HepG2 (cell line): ENCODE results near the gene NGRN. TPM values are rescaled to one million over a fixed set of nuclear protein-coding genes. Genes with fewer than 3 reads are reported as not detected.

Experiments used
- AGO2 ChIP-seq: fragments of 200-400 bp; formaldehyde crosslinking; optimal IDR thresholded peaks from 2 replicates; pipeline ENCODE3; 2017; ENCODE audit warnings: mild to moderate bottlenecking, low read depth, low read length, moderate library complexity
- ARHGAP35 ChIP-seq: sonication (generic); formaldehyde crosslinking; IDR thresholded peaks from 2 replicates; pipeline ENCODE4 v1.9.0; 2022; ENCODE audit warnings: mild to moderate bottlenecking, inconsistent platforms, moderate library complexity, missing genetic modification reagents, borderline replicate concordance
- DRAP1 ChIP-seq: IDR thresholded peaks from 2 replicates; pipeline ENCODE4 v1.6.1; 2016; ENCODE audit warnings: missing genetic modification reagents, missing compliant biosample characterization
- FIP1L1 ChIP-seq: fragments of 200-400 bp; formaldehyde crosslinking; IDR thresholded peaks from 2 replicates; pipeline ENCODE4 v1.6.1; 2018; ENCODE audit warnings: low read depth, mild to moderate bottlenecking, low read length, moderate library complexity, borderline replicate concordance; ENCODE audit not compliant: insufficient read depth
- FOSL1 ChIP-seq: sonication (generic); formaldehyde crosslinking; IDR thresholded peaks from 2 replicates; pipeline ENCODE4 v1.9.0; 2021; ENCODE audit warnings: missing genetic modification reagents, borderline replicate concordance
- FOXA3 ChIP-seq: IDR thresholded peaks from 2 replicates; pipeline ENCODE4 v1.6.1; 2016; ENCODE audit warnings: missing genetic modification reagents, missing compliant biosample characterization
- FOXC1 ChIP-seq: sonication (generic); formaldehyde crosslinking; IDR thresholded peaks from 2 replicates; pipeline ENCODE4 v1.8.0; 2022; ENCODE audit warnings: mild to moderate bottlenecking, missing genetic modification reagents, borderline replicate concordance
- HDAC2 ChIP-seq: sonication (generic); formaldehyde crosslinking; IDR thresholded peaks from 2 replicates; pipeline ENCODE4 v1.4.0; 2020; ENCODE audit warnings: missing genetic modification reagents
- NFYC ChIP-seq: IDR thresholded peaks from 2 replicates; pipeline ENCODE4 v1.6.1; 2016; ENCODE audit warnings: missing genetic modification reagents, missing compliant biosample characterization
- PAWR ChIP-seq: sonication (generic); formaldehyde crosslinking; IDR thresholded peaks from 2 replicates; pipeline ENCODE4 v1.4.0; 2020; ENCODE audit warnings: missing genetic modification reagents, mild to moderate bottlenecking, borderline replicate concordance
- ZFP1 ChIP-seq: IDR thresholded peaks from 2 replicates; pipeline ENCODE4 v1.6.1; 2016
- ZHX2 ChIP-seq, 2 experiments: sonication (generic) in 1 of 2; formaldehyde crosslinking in 1 of 2; IDR thresholded peaks; 2 replicates each; pipeline versions ENCODE4 v1.6.1 to v1.9.0; 2014 to 2022; ENCODE audit warnings: antibody characterized with exemption in 1 of 2, borderline replicate concordance in 1 of 2, inconsistent platforms in 1 of 2, low read depth in 1 of 2, missing genetic modification reagents in 1 of 2
- ZNF205 ChIP-seq: IDR thresholded peaks from 2 replicates; pipeline ENCODE4 v1.6.1; 2018; ENCODE audit warnings: missing biosample characterization, missing genetic modification reagents
- ZNF234 ChIP-seq: sonication (generic); formaldehyde crosslinking; conservative IDR thresholded peaks from 2 replicates; pipeline ENCODE4 v1.5.1; 2020; ENCODE audit warnings: mild to moderate bottlenecking, missing genetic modification reagents
- ZNF530 ChIP-seq: sonication (generic); formaldehyde crosslinking; IDR thresholded peaks from 2 replicates; pipeline ENCODE4 v1.5.0; 2020; ENCODE audit warnings: low read depth, mild to moderate bottlenecking, missing genetic modification reagents
- ZNF569 ChIP-seq: sonication (generic); formaldehyde crosslinking; IDR thresholded peaks from 2 replicates; pipeline ENCODE4 v1.5.0; 2020; ENCODE audit warnings: mild to moderate bottlenecking, missing genetic modification reagents, moderate library complexity, borderline replicate concordance
- ZNF619 ChIP-seq: sonication (generic); formaldehyde crosslinking; IDR thresholded peaks from 2 replicates; pipeline ENCODE4 v1.4.0; 2020; ENCODE audit warnings: mild to moderate bottlenecking, missing genetic modification reagents
- ZSCAN5A ChIP-seq: sonication (generic); formaldehyde crosslinking; IDR thresholded peaks from 2 replicates; pipeline ENCODE4 v1.8.0; 2022; ENCODE audit warnings: mild to moderate bottlenecking, missing genetic modification reagents, borderline replicate concordance
- polyA plus RNA-seq, 8 experiments: library from polyadenylated mRNA; depleted of rRNA in 3 of 8; stranded (reverse) in 7 of 8; unstranded in 1 of 8; fragments of >200 nt; fragmentation: Illumina TruSeq in 4 of 8; extraction: Trizol in 4 of 8; gene quantifications; 2 replicates each; pipeline versions ENCODE4 v1.2.1 to v1.2.3, GENCODE V29; 2011 to 2016; ENCODE audit warnings: low read depth in 4 of 8, missing spikeins in 1 of 8, mixed read lengths in 1 of 8; ENCODE audit not compliant: insufficient read depth in 1 of 8
- total RNA-seq, 5 experiments: library from RNA; depleted of rRNA; stranded (reverse); fragments of >200 nt; fragmentation: Illumina TruSeq; extraction: Trizol; gene quantifications; 2 replicates each; pipeline ENCODE4 v1.2.3, GENCODE V29; 2016; ENCODE audit warnings: low read depth in 1 of 5
- TF ChIP-seq, protein P1 (sequence below): sonication (generic); formaldehyde crosslinking; IDR thresholded peaks from 2 replicates; pipeline ENCODE4 v1.4.0; 2020; ENCODE audit warnings: missing genetic modification reagents

NGRN gene
- total and polyA plus RNA-seq, 2 of the 13 experiments (the other 11 are each of a cell fraction or from before 2014, with no cell fraction given) = 39.8 to 63.7 TPM

GRCh38 chr15:90265271-90266060, at the start of gene NGRN (continued):
- TF ChIP-seq ARHGAP35 = peak; percentile 21; the same call in 1 of the 2 replicates
- TF ChIP-seq HDAC2 (CRISPR knock-in tag) = peak; percentile 18; the same call in 1 of the 2 replicates
- TF ChIP-seq FOXA3 = peak; percentile 33; the same call in 1 of the 2 replicates
- TF ChIP-seq ZNF569 (CRISPR knock-in tag) = no peak
- TF ChIP-seq ZNF619 (CRISPR knock-in tag) = no peak
- no peak for TF ChIP-seq ZNF530 (CRISPR knock-in tag)
- peak; percentile 49; the same call in 1 of the 2 replicates for TF ChIP-seq PAWR
- no peak for TF ChIP-seq FOSL1
- no peak for TF ChIP-seq NFYC (CRISPR knock-in tag)
- TF ChIP-seq ZSCAN5A (CRISPR knock-in tag) = 0 out of 2 replicates have a peak, but pooled peaks have one; percentile 30
- TF ChIP-seq ZNF234 (CRISPR knock-in tag) = peak; percentile 49; the same call in 1 of the 2 replicates
- peak; percentile 84 for TF ChIP-seq AGO2
- TF ChIP-seq, protein P1, sequence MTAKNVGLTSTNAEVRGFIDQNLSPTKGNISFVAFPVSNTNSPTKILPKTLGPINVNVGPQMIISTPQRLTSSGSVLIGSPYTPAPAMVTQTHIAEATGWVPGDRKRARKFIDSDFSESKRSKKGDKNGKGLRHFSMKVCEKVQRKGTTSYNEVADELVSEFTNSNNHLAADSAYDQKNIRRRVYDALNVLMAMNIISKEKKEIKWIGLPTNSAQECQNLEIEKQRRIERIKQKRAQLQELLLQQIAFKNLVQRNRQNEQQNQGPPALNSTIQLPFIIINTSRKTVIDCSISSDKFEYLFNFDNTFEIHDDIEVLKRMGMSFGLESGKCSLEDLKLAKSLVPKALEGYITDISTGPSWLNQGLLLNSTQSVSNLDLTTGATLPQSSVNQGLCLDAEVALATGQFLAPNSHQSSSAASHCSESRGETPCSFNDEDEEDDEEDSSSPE (CRISPR knock-in tag) = peak; percentile 90
- no peak for TF ChIP-seq FIP1L1
- TF ChIP-seq ZFP1 = no peak
- peak; percentile 83 for TF ChIP-seq DRAP1
- TF ChIP-seq FOXC1 (CRISPR knock-in tag) = peak; percentile 72
- TF ChIP-seq ZHX2 (IDR thresholded peaks at IDR 0.05; ENCODE audit: low read depth) = peak; percentile 73; the same call in 1 of the 2 replicates
- TF ChIP-seq ZHX2 (CRISPR knock-in tag; IDR thresholded peaks at IDR 0.05; ENCODE audit: borderline replicate concordance) = peak; percentile 41; the same call in 1 of the 2 replicates
- peak; percentile 46; the same call in 1 of the 2 replicates for TF ChIP-seq ZNF205 (CRISPR knock-in tag)
